GM13976 (cell line): ENCODE data around the gene TFEB.
A peak's percentile ranks its signal among the peaks of the same experiment; 100 is the strongest.

Experiments
- DNase-seq: peaks from one replicate; pipeline ENCODE4 v3.0.0; 2012; ENCODE audit warnings: low spot score
- CTCF ChIP-seq: IDR thresholded peaks from 2 replicates; pipeline ENCODE4 v1.5.1; 2012; ENCODE audit warnings: borderline replicate concordance, mild to moderate bottlenecking; ENCODE audit not compliant: insufficient read depth; ENCODE audit errors: extremely low read depth, missing control alignments, control extremely low read depth
- in situ Hi-C: fragments of 300-500 bp; cut with MboI; formaldehyde crosslinking; loops from one replicate; pipeline ENCODE4 v1.12.0; 2022; ENCODE audit warnings: low sequenced_read_pairs, mixed read lengths, inconsistent platforms; ENCODE audit not compliant: unreplicated experiment

The TFEB gene

GRCh38 chr6:41737591-41738130 lies 2.3 kb upstream of the TFEB start:
- DNase-seq: no peak
- in situ Hi-C loops: no loop called here
- TF ChIP-seq CTCF: no peak

- no peak for TF ChIP-seq CTCF
- no peak for DNase-seq
- in situ Hi-C loops: no loop called here
These were observed 1.6 kb upstream of the TFEB start for GRCh38 chr6:41736800-41737555.

GRCh38 chr6:41736186-41736733 lies 852 bp upstream of the TFEB start:
- in situ Hi-C loops: no loop called here
- TF ChIP-seq CTCF: no peak
- DNase-seq: no peak

- TF ChIP-seq CTCF: no peak
- DNase-seq: peak; percentile 89
- in situ Hi-C loops: no loop called here
These were observed 562 bp downstream of the TFEB start for GRCh38 chr6:41734666-41735426.

- TF ChIP-seq CTCF: peak; percentile 19
- in situ Hi-C loops: no loop called here
- DNase-seq: peak; percentile 95
These were observed 1.4 kb downstream of the TFEB start for GRCh38 chr6:41733707-41734665.

GRCh38 chr6:41733360-41733706 lies 2.1 kb downstream of the TFEB start:
- TF ChIP-seq CTCF: no peak
- in situ Hi-C loops: no loop called here
- DNase-seq: no peak
